OCI-LY3 (cell line): Measurements from ENCODE around the gene ACP7.

Experiments used
- H2AFZ ChIP-seq: fragments of 200-600, 300-600 bp; shearing (Covaris generic); 2 replicates; pipeline ENCODE4 v1.6.0; 2014; ENCODE audit warnings: antibody characterized with exemption, low read depth, low read length
- H3K27ac ChIP-seq: fragments of 200-600, 300-600 bp; sonication (generic); 2 replicates; pipeline ENCODE4 v1.5.1; 2014; ENCODE audit warnings: mild to moderate bottlenecking, low read length, moderate library complexity, mixed read lengths
- H3K27me3 ChIP-seq: fragments of 200-600, 300-600 bp; sonication (generic); 2 replicates; pipeline ENCODE4 v1.6.1; 2014; ENCODE audit warnings: low read depth, low read length, mixed read lengths
- H3K36me3 ChIP-seq: fragments of 200-600, 300-600 bp; sonication (generic); replicated peaks from 2 replicates; pipeline ENCODE3; 2014; ENCODE audit warnings: low read depth, low read length, mixed read lengths
- H3K4me1 ChIP-seq: fragments of 300-600, 200-600 bp; sonication (generic); 2 replicates; pipeline ENCODE4 v1.6.1; 2014; ENCODE audit warnings: low read length, mixed read lengths
- H3K4me2 ChIP-seq: fragments of 200-600, 300-600 bp; sonication (generic); 2 replicates; pipeline ENCODE4 v1.6.1; 2014; ENCODE audit warnings: low read length, mixed read lengths
- H3K4me3 ChIP-seq: fragments of 300-600, 200-600 bp; sonication (generic); 2 replicates; pipeline ENCODE4 v1.5.1; 2014; ENCODE audit warnings: antibody characterized with exemption, mild to moderate bottlenecking, low read length, moderate library complexity
- H3K79me2 ChIP-seq: fragments of 300-600, 200-600 bp; shearing (Covaris generic); 2 replicates; pipeline ENCODE4 v1.6.1; 2014; ENCODE audit warnings: mild to moderate bottlenecking, low read length, mixed read lengths
- H3K9ac ChIP-seq: fragments of 300-600, 200-600 bp; shearing (Covaris generic); 2 replicates; pipeline ENCODE4 v1.6.0; 2014; ENCODE audit warnings: mild to moderate bottlenecking, low read length, moderate library complexity
- H3K9me3 ChIP-seq: fragments of 200-600, 300-600 bp; shearing (Covaris generic); 2 replicates; pipeline ENCODE4 v1.6.1; 2014; ENCODE audit warnings: low read length, mixed read lengths; ENCODE audit not compliant: insufficient read depth
- H4K20me1 ChIP-seq: fragments of 200-600, 300-600 bp; sonication (generic); 2 replicates; pipeline ENCODE4 v1.6.1; 2016; ENCODE audit warnings: low read length, mixed read lengths; ENCODE audit not compliant: insufficient read depth
- CTCF ChIP-seq: fragments of 200-600, 300-600 bp; sonication (generic); IDR thresholded peaks from 2 replicates; pipeline ENCODE4 v1.5.1; 2014; ENCODE audit warnings: antibody characterized with exemption, low read length, low read depth
- EZH2phosphoT487 ChIP-seq: fragments of 200-600 bp; shearing (Covaris generic); IDR thresholded peaks from 2 replicates; pipeline ENCODE4 v1.6.1; 2018; ENCODE audit warnings: antibody characterized with exemption, mixed run types, low read depth

Gene ACP7

GRCh38 chr19:39052243-39052746, 31.9 kb upstream of the ACP7 start:
- Histone ChIP-seq H3K9ac (no peak overlapping the region), H3K4me1 (peaks cover 5% of the 10 kb centered on the region), H3K36me3 (no peaks in the 10 kb centered on the region), H3K27me3 (no peaks in the 10 kb centered on the region), H4K20me1 (no peaks in the 10 kb centered on the region), H3K4me2 (no peak overlapping the region), H2AFZ (no peak overlapping the region; the same call in 1 of the 2 replicates), H3K4me3 (no peak overlapping the region), H3K9me3 (peaks cover 7% of the 10 kb centered on the region; the same call in 1 of the 2 replicates), H3K79me2 (no peaks in the 10 kb centered on the region), H3K27ac (no peak overlapping the region)
- TF ChIP-seq CTCF (peak; percentile 91), EZH2phosphoT487 (no peak)

GRCh38 chr19:39052846-39053245, 31.3 kb upstream of the ACP7 start:
- H4K20me1 ChIP-seq, result no peaks in the 10 kb centered on the region
- H3K4me3 ChIP-seq, result no peak overlapping the region
- no peaks in the 10 kb centered on the region for H3K79me2 ChIP-seq
- peaks cover 7% of the 10 kb centered on the region; the same call in 1 of the 2 replicates for H3K9me3 ChIP-seq
- H3K36me3 ChIP-seq, result no peaks in the 10 kb centered on the region
- peaks cover 5% of the 10 kb centered on the region for H3K4me1 ChIP-seq
- no peaks in the 10 kb centered on the region for H3K27me3 ChIP-seq
- H3K27ac ChIP-seq, result no peak overlapping the region
- H3K9ac ChIP-seq, result no peak overlapping the region
- H2AFZ ChIP-seq, result no peak overlapping the region
- no peak for TF ChIP-seq EZH2phosphoT487
- no peak for TF ChIP-seq CTCF
- H3K4me2 ChIP-seq, result no peak overlapping the region

- H3K4me1 ChIP-seq, result peaks cover 5% of the 10 kb centered on the region
- no peaks in the 10 kb centered on the region for H3K27me3 ChIP-seq
- H4K20me1 ChIP-seq, result no peaks in the 10 kb centered on the region
- H3K9ac ChIP-seq, result no peak overlapping the region
- no peaks in the 10 kb centered on the region for H3K79me2 ChIP-seq
- H3K36me3 ChIP-seq, result no peaks in the 10 kb centered on the region
- H2AFZ ChIP-seq, result no peak overlapping the region
- peaks cover 7% of the 10 kb centered on the region; the same call in 1 of the 2 replicates for H3K9me3 ChIP-seq
- no peak overlapping the region for H3K4me3 ChIP-seq
- H3K27ac ChIP-seq, result no peak overlapping the region
- H3K4me2 ChIP-seq, result no peak overlapping the region
- no peak for TF ChIP-seq EZH2phosphoT487
- no peak for TF ChIP-seq CTCF
Measured at GRCh38 chr19:39053276-39054090, 30.7 kb upstream of the ACP7 start.

GRCh38 chr19:39054091-39054470, 30.1 kb upstream of the ACP7 start:
- Histone ChIP-seq H3K4me2 (no peak overlapping the region), H4K20me1 (no peaks in the 10 kb centered on the region), H3K27ac (no peak overlapping the region), H3K9me3 (peaks cover 7% of the 10 kb centered on the region; the same call in 1 of the 2 replicates), H3K4me3 (no peak overlapping the region), H3K79me2 (no peaks in the 10 kb centered on the region), H2AFZ (no peak overlapping the region), H3K4me1 (peaks cover 5% of the 10 kb centered on the region), H3K27me3 (no peaks in the 10 kb centered on the region), H3K36me3 (no peaks in the 10 kb centered on the region), H3K9ac (no peak overlapping the region)
- TF ChIP-seq EZH2phosphoT487 (no peak), CTCF (no peak)
